ENCODE measurements around the gene PBXIP1.

GRCh38 chr1:154971341-154971998, 15.6 kb upstream of the PBXIP1 start:
- no peak for TF ChIP-seq POLR2A (IDR thresholded peaks at IDR 0.05)
- TF ChIP-seq CTCF (IDR thresholded peaks at IDR 0.05) = no peak
- TF ChIP-seq POLR2AphosphoS5 (IDR thresholded peaks at IDR 0.05) = no peak
